Endodermal cell (in vitro differentiated cells): ENCODE data around the gene PXN. TPM values are rescaled to one million over a fixed set of nuclear protein-coding genes. Genes with fewer than 3 reads are reported as not detected.
A peak's percentile ranks its signal among the peaks of the same experiment; 100 is the strongest.
"Not testable (repeated sequence)": the region's sequence is repeated elsewhere in the genome, so short reads cannot be mapped to it uniquely, and the experiment has no call there.

Source experiments
- DNase-seq: peaks from one replicate; pipeline ENCODE4 v3.0.0-alpha.2; 2017
- H3K27ac ChIP-seq: 2 replicates; pipeline ENCODE4 v1.5.1; 2013; ENCODE audit warnings: mild to moderate bottlenecking, low read depth, low read length, moderate library complexity
- H3K27me3 ChIP-seq: 2 replicates; pipeline ENCODE4 v1.6.1; 2013; ENCODE audit warnings: mild to moderate bottlenecking, low read length, moderate library complexity; ENCODE audit not compliant: insufficient read depth, control insufficient read depth, poor library complexity, severe bottlenecking
- H3K36me3 ChIP-seq: 2 replicates; pipeline ENCODE4 v1.7.0; 2013; ENCODE audit warnings: mild to moderate bottlenecking, low read length, moderate library complexity; ENCODE audit not compliant: control insufficient read depth, insufficient read depth
- H3K4me1 ChIP-seq: one replicate; pipeline ENCODE4 v1.7.0; 2013; ENCODE audit warnings: low read length; ENCODE audit not compliant: control insufficient read depth, insufficient read depth
- H3K4me3 ChIP-seq: 2 replicates; pipeline ENCODE4 v1.5.1; 2013; ENCODE audit warnings: mild to moderate bottlenecking, low read length, moderate library complexity
- H3K9ac ChIP-seq: 2 replicates; pipeline ENCODE4 v1.6.1; 2013; ENCODE audit warnings: mild to moderate bottlenecking, low read length, moderate library complexity; ENCODE audit not compliant: poor library complexity, severe bottlenecking; ENCODE audit errors: extremely low read depth
- H3K9me3 ChIP-seq: 2 replicates; pipeline ENCODE4 v1.6.1; 2013; ENCODE audit warnings: mild to moderate bottlenecking, low read length, moderate library complexity; ENCODE audit not compliant: control insufficient read depth
- H3K27ac Mint-ChIP-seq: 2 replicates; pipeline ENCODE4 v1.8.0; 2020; ENCODE audit warnings: mixed read lengths
- H3K27me3 Mint-ChIP-seq: 2 replicates; pipeline ENCODE4 v1.8.0; 2021; ENCODE audit warnings: mild to moderate bottlenecking, mixed read lengths; ENCODE audit not compliant: insufficient read depth
- H3K36me3 Mint-ChIP-seq: 2 replicates; pipeline ENCODE4 v1.8.0; 2020; ENCODE audit warnings: low read depth, mixed read lengths
- H3K4me1 Mint-ChIP-seq: 2 replicates; pipeline ENCODE4 v1.8.0; 2020; ENCODE audit warnings: mixed read lengths
- H3K4me3 Mint-ChIP-seq: 2 replicates; pipeline ENCODE4 v1.8.0; 2020; ENCODE audit warnings: mild to moderate bottlenecking, moderate library complexity, mixed read lengths
- H3K9me3 Mint-ChIP-seq: 2 replicates; pipeline ENCODE4 v1.8.0; 2020; ENCODE audit warnings: mild to moderate bottlenecking, mixed read lengths
- WGBS, 2 experiments: methylation state at CpG; one replicate each; pipeline versions ENCODE4 v1.1.5 to v1.1.7; 2013; ENCODE audit warnings: missing lambda C conversion rate in 2 of 2, mixed read lengths in 1 of 2; ENCODE audit not compliant: insufficient coverage in 1 of 2, insufficient read length in 1 of 2; 5-methylcytosine and 5-hydroxymethylcytosine counted together
- total RNA-seq, 2 donors: library from RNA; stranded (reverse); fragmentation: NEBNext Ultra II Directional in 1 of 2; extraction: Animal tissue kit (Norgen Biotek cat#: 25700) in 1 of 2; gene quantifications; 2 replicates in 1 of 2; 3 replicates in 1 of 2; pipeline ENCODE4 v1.2.1, GENCODE V29; 2021
- TF ChIP-seq, protein P1 (sequence below): fragments of 200-600 bp; sonication (generic); conservative IDR thresholded peaks from 2 replicates; pipeline ENCODE4 v1.5.0; 2021; ENCODE audit warnings: antibody characterized with exemption, mild to moderate bottlenecking

Gene PXN
- total RNA-seq, 2 donors from 2014 or later, result 58.4 to 92.7 TPM

- peak; percentile 43 for DNase-seq
- TF ChIP-seq, protein P1, sequence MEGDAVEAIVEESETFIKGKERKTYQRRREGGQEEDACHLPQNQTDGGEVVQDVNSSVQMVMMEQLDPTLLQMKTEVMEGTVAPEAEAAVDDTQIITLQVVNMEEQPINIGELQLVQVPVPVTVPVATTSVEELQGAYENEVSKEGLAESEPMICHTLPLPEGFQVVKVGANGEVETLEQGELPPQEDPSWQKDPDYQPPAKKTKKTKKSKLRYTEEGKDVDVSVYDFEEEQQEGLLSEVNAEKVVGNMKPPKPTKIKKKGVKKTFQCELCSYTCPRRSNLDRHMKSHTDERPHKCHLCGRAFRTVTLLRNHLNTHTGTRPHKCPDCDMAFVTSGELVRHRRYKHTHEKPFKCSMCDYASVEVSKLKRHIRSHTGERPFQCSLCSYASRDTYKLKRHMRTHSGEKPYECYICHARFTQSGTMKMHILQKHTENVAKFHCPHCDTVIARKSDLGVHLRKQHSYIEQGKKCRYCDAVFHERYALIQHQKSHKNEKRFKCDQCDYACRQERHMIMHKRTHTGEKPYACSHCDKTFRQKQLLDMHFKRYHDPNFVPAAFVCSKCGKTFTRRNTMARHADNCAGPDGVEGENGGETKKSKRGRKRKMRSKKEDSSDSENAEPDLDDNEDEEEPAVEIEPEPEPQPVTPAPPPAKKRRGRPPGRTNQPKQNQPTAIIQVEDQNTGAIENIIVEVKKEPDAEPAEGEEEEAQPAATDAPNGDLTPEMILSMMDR, result no peak
- WGBS, 2 experiments, result 93 to 100% methylated on average over 2 to 3 of the region's 3 CpGs
- H3K9me3 ChIP-seq, result no peaks in the 10 kb centered on the region
- H3K4me1 ChIP-seq, result peaks cover 6% of the 10 kb centered on the region
- peaks cover 8% of the 10 kb centered on the region for H3K36me3 Mint-ChIP-seq
- no peaks in the 10 kb centered on the region for H3K27me3 ChIP-seq
- H3K9me3 Mint-ChIP-seq, result no peaks in the 10 kb centered on the region
- no peaks in the 10 kb centered on the region for H3K27me3 Mint-ChIP-seq
- H3K4me3 ChIP-seq, result no peak overlapping the region
- peaks cover 45% of the 10 kb centered on the region for H3K4me1 Mint-ChIP-seq
- no peak overlapping the region for H3K27ac Mint-ChIP-seq
- H3K27ac ChIP-seq, result no peak overlapping the region
- H3K9ac ChIP-seq, result no peak overlapping the region
- H3K36me3 ChIP-seq, result peaks cover 9% of the 10 kb centered on the region
- H3K4me3 Mint-ChIP-seq, result no peak overlapping the region
These were observed 18.3 kb downstream of the PXN start for GRCh38 chr12:120247183-120247582.

GRCh38 chr12:120246705-120247104, 18.8 kb downstream of the PXN start:
- H3K27me3 Mint-ChIP-seq, H3K4me1 ChIP-seq, H3K36me3 Mint-ChIP-seq, H3K4me3 ChIP-seq, H3K9me3 ChIP-seq, H3K9ac ChIP-seq, H3K27ac ChIP-seq, H3K4me3 Mint-ChIP-seq, DNase-seq, H3K36me3 ChIP-seq, H3K9me3 Mint-ChIP-seq, H3K27me3 ChIP-seq, H3K27ac Mint-ChIP-seq: not testable (repeated sequence)
- peaks cover 42% of the 10 kb centered on the region for H3K4me1 Mint-ChIP-seq
- 85 to 95% methylated on average over 3 to 5 of the region's 5 CpGs for WGBS, 2 experiments

GRCh38 chr12:120242971-120243699, 22.4 kb downstream of the PXN start:
- Histone ChIP-seq H3K4me3 (no peak overlapping the region), H3K9ac (no peak overlapping the region), H3K4me1 (no peaks in the 10 kb centered on the region), H3K36me3 (peaks cover 12% of the 10 kb centered on the region), H3K27ac (no peak overlapping the region), H3K9me3 (no peaks in the 10 kb centered on the region), H3K27me3 (no peaks in the 10 kb centered on the region)
- DNase-seq, result no peak
- TF ChIP-seq, protein P1, result no peak
- no peaks in the 10 kb centered on the region for H3K36me3 Mint-ChIP-seq
- no peak overlapping the region for H3K27ac Mint-ChIP-seq
- peaks cover 24% of the 10 kb centered on the region for H3K4me1 Mint-ChIP-seq
- no peaks in the 10 kb centered on the region for H3K27me3 Mint-ChIP-seq
- 74 to 78% methylated on average over 8 of the region's 8 CpGs for WGBS, 2 experiments
- no peak overlapping the region for H3K4me3 Mint-ChIP-seq
- H3K9me3 Mint-ChIP-seq, result no peaks in the 10 kb centered on the region
